Airway epithelial cell (primary cell): ENCODE results near the gene PNPO. TPM values are rescaled to one million over a fixed set of nuclear protein-coding genes. Genes with fewer than 3 reads are reported as not detected.

Experiments used
- total RNA-seq: library from RNA; depleted of rRNA; stranded (reverse); fragments of >200 nt; gene quantifications from 2 replicates; pipeline ENCODE4 v1.2.3, GENCODE V29; 2015

The PNPO gene
- 73.8 and 94.8 TPM in 2 replicates for total RNA-seq

DNA sequence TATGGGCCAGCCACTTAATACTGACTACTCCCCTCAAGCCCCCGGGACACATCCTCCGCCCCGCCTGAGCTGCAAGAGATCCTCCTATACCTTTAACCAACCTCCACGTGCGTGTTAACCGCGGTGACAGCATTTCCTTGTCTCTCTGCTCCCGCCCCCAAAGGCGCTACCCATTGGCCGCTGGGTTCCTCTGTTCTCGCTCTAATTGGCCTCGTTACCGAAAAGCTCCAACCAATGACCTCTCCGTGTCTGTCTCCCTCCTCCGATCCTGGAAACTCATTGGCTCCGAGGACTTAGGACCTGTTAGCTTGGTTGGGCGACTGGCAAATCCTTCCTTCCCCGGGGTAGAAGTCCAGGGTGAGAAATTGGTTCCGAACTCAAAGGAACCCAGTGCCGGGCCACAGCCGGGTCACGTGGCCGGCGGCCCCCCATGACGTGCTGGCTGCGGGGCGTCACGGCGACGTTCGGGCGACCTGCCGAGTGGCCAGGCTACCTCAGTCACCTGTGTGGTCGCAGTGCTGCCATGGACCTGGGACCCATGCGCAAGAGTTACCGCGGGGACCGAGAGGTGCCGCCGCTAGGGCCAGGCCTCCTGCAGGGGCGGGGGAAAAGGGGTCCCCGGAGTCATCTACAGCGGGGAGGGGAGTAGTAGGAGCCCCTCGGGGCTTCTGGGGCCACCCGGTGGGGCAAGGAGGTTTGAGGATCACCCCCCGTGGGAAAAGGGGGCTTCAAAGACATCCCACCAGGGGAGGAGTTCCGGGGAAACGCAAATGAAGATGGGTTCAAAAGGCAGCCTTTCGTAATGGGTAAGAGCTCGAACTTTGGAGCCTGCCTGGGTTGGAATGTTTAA, at the start of gene PNPO:
PNPO (plus strand) TSS at position 326 of the 850 bp plus-strand sequence; CDS start at position 431, 105 bp downstream.

DNA sequence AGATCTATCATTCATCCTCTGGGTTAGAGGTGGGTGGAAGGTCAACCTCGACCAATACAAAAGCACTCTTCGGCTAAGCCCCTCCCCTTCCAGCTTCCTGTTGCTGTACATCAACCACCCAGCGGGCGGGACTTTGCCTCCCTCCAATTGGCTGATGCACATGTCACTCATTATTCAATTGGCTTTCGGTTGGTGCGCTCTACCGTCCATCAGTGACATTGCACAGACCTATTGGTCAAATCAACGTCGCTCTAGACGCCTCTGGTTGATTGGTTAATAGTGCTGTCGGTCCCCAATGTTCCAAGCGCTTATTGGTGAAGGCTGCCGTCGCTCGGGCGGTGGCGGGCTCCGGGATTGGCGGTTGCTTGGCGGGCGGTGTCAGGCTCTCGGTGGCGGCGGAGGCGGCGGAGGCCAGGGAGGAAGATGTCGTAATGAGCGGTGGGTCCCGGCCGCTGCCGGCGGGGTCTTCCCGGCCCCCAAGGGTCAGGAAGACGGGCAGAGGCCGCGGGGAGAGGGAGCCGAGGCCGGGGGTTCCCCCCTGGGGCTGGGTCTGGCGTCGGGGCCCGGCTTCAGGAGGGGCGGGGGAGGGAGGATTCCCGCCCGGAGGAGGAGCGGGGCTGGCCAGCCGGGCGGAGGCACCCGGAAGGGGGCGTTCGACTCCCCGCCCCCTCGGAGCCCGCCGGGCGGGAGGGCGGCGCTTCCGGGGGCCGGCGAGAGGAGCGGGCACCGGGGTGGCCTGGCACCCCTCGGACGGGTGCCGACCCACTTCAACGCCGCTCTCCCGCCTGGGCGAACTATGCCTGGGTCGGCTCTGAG, 45.3 kb upstream of the PNPO start, which contains the start of gene SP2:
SP2 (plus strand) TSS at position 381 of the 816 bp plus-strand sequence; CDS start at position 432, 51 bp downstream.

DNA sequence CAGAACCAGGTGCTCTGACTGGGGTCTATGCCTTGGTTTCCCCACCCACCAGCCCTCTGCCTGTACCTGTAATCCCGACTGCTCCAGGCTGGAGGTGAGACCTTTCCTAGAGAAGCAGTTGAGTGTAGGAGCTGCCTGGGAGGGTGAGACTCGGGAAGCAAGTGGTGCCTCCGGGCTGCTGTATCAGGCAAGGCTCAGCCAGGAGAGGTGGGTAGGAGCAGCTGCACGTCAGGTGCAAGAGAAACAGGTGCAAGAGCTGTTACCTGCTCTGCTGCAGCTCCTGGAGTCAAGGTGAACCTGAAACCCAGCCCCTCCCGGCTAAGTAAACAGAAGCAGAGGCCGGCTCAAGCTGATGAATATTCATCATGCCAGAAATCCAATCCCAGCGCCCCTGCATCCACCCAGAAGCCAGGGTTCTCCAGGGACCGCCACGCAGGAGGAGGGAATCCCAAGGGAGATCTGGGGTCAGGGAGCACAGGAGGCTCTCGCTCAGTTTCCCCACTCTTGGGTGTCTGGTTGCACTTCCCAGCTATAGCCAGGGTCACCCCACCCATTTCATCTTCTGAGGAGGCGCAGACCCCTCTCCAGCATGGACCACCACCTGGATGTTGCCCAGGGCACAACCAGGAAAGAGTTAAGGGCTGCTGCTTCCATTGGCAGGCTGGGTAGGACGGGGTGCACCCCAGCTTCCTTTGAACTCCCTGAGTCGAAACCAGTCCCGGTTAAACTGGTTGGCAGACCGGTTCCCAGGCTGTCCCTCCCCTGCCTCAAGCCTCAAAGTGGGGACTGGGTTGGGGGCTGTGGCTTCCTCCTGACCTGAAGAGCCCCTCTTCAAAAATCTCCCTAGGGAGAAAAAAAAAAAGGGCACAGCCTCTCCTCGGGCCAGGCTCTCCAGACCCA, 16.5 kb downstream of the PNPO start, which contains the start of gene PRR15L:
PRR15L (minus strand) TSS at position 293 of the 900 bp plus-strand sequence. CDS start 4,649 bp downstream, outside the sequence.

DNA sequence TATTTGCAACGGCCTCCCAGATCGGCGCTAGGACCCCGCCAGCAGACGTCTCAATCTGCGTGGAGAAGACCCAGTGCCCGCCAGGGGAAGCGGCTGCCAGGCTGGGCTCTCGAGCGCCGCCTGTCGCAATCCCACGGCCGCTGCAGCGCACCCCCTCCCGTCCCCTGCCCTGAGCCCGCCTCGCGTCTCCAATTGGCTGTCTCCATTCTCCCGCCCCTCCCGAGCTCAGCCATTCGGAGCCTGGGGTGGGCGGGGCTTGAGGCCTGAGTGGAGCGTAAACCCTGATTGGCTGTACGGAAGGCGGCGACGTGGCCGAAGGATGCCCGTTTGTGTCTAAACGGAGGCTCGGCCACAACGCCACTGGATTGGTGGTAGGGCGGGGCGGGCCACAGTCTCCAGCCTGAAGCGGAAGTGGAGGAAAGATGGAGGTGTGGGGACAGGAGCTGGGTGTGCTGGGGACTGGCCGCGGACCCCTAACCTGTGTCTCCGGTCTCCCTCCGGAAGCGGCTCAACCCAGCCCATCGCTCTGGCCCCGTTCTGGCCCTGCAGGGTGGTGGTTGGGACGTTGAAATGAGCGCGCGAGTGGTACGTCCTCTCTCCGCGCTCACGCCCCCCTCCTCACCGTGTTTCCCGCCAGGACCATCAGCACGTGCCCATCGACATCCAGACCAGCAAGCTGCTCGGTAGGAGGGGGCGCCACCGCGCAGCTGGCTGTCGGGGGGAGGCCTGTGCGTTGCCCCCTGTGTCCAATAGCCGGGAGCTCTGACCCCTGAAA, 29.5 kb downstream of the PNPO start, which contains the start of gene CDK5RAP3:
CDK5RAP3 (plus strand) TSS at position 389 of the 775 bp plus-strand sequence; CDS start at position 423, 34 bp downstream.

Other genes starting within 250 kb of the PNPO start
- 6.3 and 7.1 TPM in 2 replicates for gene TBKBP1, start 247.4 kb upstream of the PNPO start, total RNA-seq
- gene TBX21, start 208.3 kb upstream of the PNPO start, total RNA-seq: not detected in 2 replicates
- 5.6 and 5.8 TPM in 2 replicates for gene OSBPL7, start 119.8 kb upstream of the PNPO start, total RNA-seq
- 40.1 and 47.5 TPM in 2 replicates for gene MRPL10, start 110.0 kb upstream of the PNPO start, total RNA-seq
- gene LRRC46, start 109.9 kb upstream of the PNPO start, total RNA-seq: 0.21 TPM in 1 of 2 replicates, not detected in the other
- 25.4 and 36.1 TPM in 2 replicates for gene SCRN2, start 100.3 kb upstream of the PNPO start, total RNA-seq
- 5.2 and 7.1 TPM in 2 replicates for gene SP6, start 90.4 kb upstream of the PNPO start, total RNA-seq
- 3.1 and 10.2 TPM in 2 replicates for gene SP2, start 45.3 kb upstream of the PNPO start, total RNA-seq
- 8.0 and 10.8 TPM in 2 replicates for gene PRR15L, start 16.3 kb downstream of the PNPO start, total RNA-seq
- gene CDK5RAP3, start 29.5 kb downstream of the PNPO start, total RNA-seq: 55.5 and 91.8 TPM in 2 replicates
- gene COPZ2, start 96.2 kb downstream of the PNPO start, total RNA-seq: 3.1 and 4.4 TPM in 2 replicates
- 61.2 and 84.7 TPM in 2 replicates for gene NFE2L1, start 106.8 kb downstream of the PNPO start, total RNA-seq
- 51.1 and 54.5 TPM in 2 replicates for gene CBX1, start 159.9 kb downstream of the PNPO start, total RNA-seq
- gene SNX11, start 166.2 kb downstream of the PNPO start, total RNA-seq: 12.3 and 14.1 TPM in 2 replicates